GM19099 (cell line): ENCODE results near the gene TMPRSS11A.

ENCODE experiments used
- POLR2A ChIP-seq: IDR thresholded peaks from 3 replicates; pipeline ENCODE4 v1.6.1; 2011; ENCODE audit warnings: low read depth; ENCODE audit not compliant: insufficient read length; ENCODE audit errors: extremely low read depth

Gene TMPRSS11A

GRCh38 chr4:67929426-67929825 is 33.9 kb downstream of the TMPRSS11A start:
- no peak for TF ChIP-seq POLR2A

DNA sequence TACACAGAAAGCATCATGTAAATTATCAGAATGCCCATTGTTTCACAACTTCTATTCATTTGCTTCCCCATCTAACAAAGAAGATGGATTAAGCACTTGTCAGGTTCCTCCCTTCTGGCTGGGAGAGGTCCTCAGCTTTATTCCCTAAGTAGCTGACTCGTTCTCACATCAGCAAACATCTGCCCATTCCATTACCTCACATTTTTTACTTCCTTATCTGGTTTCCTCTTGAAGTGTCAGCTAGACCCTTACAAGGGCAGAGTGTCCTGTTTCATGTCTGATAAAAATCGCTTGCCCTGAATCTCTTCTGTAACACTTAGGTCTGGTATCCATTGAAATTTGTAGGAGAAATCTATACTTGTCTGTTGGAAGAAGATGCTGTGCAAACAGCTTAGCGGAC is 34.7 kb downstream of the TMPRSS11A start:
- no peak for TF ChIP-seq POLR2A

GRCh38 chr4:67927251-67927650 is 36.0 kb downstream of the TMPRSS11A start:
- TF ChIP-seq POLR2A = no peak

GRCh38 chr4:67926485-67926884 is 36.8 kb downstream of the TMPRSS11A start:
- TF ChIP-seq POLR2A = no peak

DNA sequence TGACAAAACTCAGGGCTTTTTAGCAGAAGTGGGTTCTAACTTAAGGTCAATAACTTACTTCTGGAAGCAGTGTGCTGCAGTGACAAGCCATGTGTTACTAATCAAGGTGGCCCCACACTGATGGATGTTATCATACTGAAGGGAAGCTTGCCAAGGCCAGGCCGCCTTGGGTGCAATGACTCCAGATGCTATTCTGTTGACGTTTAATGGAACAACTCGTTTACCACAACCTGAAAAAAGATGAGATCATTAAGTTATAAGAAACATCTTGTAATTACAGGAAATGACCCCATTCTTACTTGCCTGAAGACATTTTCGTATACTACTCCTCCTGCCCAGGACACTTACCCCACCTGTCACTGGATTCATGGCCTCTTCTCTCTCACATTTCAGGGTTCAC is 40.6 kb downstream of the TMPRSS11A start:
- no peak for TF ChIP-seq POLR2A

DNA sequence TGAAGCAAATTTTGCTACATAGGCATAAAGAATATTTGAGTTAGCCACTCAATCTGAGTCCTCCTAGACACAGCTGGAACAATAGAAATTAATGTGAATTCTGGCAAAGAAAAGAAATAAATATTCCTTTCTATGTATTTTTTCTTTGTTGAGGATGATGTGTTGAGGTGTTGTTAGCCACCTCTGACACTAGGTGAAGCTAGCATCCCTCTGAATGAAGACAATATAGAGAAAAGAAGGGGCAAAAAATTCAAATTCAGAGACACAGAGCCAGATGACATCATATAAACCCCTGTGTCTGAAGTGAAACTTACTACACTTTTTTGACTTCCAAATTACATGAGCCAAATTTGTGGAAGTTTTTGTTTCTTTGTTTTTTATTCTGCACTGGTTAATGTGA is 44.9 kb downstream of the TMPRSS11A start:
- TF ChIP-seq POLR2A = no peak

DNA sequence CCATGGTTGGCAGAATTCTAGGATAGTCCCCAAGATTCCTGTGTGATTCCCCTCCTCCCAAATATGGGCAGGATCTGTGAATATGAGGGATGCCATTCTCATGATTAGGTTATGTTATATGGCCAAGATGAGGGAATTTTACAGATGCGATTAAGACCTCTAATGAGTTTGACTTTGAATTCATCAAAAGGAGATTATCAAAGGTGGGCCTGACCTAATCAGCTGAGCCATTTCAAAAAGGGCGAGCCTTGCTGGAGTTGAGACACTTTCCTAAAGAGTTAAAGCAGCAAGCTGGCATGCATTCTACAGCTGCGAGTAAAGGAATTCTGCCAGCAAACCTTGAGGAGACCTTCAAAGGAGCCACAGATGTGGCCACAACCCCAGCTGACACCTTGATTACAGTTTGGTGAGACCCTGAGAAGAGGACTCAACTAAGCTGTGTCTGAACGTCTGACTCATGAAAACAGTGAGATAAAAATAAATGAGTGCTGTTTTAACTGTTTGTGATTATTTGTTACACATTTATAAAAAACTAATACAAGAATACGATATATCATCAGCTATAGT is 47.8 kb downstream of the TMPRSS11A start:
- TF ChIP-seq POLR2A = no peak

DNA sequence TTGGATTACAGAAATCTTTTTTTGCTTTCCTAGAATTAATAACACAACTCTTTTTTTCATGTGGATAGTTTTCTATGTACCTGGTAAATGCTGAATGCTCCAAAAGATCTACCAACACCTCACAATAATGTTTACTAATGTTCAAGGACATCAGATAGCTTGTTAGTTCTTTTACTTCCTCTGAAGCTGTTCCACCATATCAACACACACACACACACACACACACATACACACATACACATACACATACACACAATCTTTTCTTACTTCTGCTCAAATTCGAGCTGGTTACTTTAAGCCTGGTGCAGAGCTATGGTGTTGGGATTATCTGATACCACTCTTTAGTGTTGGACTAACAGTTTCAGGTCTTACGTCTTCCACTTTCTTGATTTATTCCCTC is 51.2 kb downstream of the TMPRSS11A start:
- no peak for TF ChIP-seq POLR2A

GRCh38 chr4:67911638-67912037 is 51.7 kb downstream of the TMPRSS11A start:
- no peak for TF ChIP-seq POLR2A

DNA sequence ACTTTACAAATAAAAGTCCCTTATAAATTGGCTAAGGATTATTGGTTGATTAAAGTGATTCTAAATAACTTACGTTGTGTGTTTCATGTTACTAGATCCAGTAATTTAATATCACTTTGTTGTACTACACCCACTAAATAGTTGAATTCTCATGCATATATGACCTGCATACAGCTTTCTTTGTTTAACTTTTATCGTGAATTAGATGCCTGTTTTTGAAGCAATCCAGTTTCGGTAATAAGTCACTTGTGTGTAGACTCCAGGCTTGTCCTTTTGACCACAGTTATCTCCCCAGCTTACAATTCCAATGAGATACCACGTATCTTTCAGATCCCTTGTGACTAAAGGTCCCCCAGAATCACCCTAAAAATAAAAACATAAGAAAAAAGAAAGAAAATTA is 52.2 kb downstream of the TMPRSS11A start:
- TF ChIP-seq POLR2A = no peak

- no peak for TF ChIP-seq POLR2A
These were observed 52.7 kb downstream of the TMPRSS11A start for GRCh38 chr4:67910585-67910905.

DNA sequence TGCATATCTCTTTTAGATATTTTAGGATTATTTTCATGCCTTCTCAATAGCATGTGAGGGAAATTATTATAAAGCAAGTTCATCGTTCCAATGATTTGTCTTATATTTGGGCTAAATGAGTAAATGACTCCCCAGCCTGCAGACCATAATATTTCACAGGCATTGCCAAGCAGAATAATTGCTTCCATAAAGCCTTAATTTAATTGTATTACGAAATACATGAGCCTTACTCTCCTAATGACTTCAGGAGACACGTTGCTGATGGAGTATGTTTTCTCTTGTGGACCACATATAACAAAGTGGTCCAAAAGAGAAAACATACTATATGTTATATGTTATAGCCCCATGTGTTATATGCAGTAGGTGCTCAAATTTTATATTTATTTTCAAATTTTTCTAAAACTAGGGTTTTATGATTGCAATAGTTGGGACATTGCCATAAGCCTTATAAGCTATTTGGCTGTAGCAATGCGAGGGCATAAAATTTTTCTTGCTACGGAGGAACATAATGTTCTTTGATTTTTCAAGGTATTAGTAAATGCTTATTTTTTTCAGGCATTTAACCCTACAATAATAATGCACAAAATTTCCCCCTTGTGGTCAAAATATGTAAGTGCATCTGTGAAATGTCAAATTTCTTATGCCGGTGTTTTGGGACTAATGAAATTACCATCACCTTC is 53.2 kb downstream of the TMPRSS11A start:
- no peak for TF ChIP-seq POLR2A

DNA sequence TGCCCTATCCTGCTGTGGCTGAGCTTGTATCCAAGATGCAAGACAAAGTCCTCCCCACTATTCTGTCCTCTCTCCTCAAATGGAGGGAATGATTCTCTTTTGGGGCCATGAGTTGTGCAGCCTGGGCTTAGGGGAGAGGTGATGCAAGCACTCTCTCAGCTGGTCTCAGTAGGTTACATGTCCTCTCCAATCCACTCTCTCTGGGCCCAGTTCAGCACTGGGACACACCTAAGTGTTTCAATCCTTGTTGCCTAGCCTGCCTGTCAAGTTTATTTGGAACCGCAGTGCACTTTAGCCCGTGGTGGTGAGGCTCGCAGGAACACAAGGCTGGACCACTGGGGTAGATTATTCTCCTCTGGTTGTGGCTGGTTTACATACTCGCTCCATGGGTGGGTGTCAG is 55.6 kb downstream of the TMPRSS11A start:
- no peak for TF ChIP-seq POLR2A

DNA sequence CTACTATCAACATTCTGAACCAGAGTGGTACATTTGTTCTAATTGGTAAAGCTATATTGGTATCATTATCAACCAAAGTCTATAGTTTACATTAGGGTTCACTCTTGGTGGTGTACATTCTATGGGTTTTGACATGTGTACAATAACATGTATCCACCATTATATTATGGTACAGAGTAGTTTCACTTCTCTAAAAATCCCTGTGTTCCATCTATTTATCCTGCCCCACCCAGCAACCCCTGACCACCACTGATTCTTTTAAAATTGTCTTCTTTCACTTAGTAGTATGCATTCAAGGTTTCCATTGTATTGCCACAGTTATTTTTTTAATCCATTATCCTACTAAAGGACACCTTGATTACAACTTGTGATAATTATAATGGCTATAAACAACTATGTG is 64.2 kb downstream of the TMPRSS11A start:
- TF ChIP-seq POLR2A = no peak

DNA sequence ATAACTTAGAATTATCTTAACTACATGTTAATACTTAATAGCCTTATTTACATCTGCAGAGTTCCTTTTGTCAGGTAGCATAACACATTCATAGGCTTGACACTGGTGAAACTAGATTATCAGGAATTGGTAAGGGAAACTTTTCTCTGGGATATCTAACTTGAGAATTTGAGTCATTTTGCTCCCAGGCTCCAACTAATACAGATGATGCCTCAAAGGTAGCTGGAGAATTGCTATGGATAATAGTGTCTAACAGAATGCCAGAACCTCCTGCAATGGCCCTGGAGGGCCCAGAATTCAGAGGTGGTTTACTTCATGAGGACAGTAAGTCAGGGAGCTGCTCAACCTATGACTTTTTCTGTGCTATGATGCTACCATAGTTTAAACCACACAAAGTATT is 65.6 kb downstream of the TMPRSS11A start:
- TF ChIP-seq POLR2A = no peak

- no peak for TF ChIP-seq POLR2A
These were observed 66.8 kb downstream of the TMPRSS11A start for GRCh38 chr4:67896421-67897065.
